ENCODE measurements around the gene RAMP2. TPM values are rescaled to one million over a fixed set of nuclear protein-coding genes. Genes with fewer than 3 reads are reported as not detected.

The RAMP2 gene
- total RNA-seq, 1 experiment from 2014 or later: 2.7 TPM

DNA sequence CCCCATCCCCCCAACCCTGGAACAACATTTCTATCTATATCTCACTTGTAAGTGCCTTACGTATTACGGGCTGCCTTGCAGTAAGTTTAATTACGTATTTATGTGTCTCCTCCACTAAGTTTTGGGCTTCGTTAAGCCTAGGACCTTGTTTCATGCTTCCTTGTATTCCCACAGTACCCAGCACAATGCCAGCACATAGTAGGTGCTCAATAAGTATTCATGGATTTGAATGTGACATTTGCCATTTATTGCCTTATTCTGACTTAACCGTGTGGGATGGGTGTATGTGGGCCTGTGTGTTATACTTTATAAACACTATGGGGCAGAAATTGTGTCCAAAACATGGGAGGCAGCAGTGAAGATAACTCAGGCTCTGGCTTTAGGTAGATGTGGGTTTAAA, 31.5 kb downstream of the RAMP2 start:
- DNase-seq (ENCODE audit: low read depth): no peak

DNA sequence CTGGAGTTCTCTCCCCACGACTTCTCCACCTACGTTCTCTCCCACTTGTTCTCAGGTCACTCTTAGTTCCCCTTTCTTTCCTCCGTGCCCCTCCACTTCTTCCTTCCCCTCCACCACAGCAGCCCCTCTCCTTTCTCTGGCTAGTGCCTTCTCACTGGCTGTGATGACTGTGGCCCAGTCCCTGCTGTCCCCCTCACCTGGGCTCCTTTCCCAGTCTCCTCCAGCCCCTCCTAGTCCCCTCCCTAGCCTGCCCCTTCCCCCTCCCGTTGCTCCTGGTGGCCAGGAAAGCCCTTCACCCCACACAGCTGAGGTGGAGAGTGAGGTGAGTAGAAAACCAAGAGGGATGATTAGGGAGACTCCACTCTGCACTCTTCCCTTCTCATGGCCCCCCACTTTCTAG, 34.0 kb downstream of the RAMP2 start:
- no peak for DNase-seq (ENCODE audit: low read depth)

DNA sequence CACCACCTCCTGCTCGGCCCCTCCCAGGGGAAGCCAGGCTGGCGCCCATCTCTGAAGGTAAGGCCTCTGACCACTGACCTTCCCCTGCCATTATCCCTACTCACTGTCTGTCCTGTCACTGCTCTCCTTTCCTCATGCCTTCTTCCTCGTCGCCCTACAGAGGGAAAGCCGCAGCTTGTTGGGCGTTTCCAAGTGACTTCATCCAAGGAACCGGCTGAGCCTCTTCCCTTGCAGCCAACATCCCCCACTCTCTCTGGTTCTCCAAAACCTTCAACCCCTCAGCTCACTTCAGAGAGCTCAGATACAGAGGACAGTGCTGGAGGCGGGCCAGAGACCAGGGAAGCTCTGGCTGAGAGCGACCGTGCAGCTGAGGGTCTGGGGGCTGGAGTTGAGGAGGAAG, 34.4 kb downstream of the RAMP2 start:
- no peak for DNase-seq (ENCODE audit: low read depth)

DNA sequence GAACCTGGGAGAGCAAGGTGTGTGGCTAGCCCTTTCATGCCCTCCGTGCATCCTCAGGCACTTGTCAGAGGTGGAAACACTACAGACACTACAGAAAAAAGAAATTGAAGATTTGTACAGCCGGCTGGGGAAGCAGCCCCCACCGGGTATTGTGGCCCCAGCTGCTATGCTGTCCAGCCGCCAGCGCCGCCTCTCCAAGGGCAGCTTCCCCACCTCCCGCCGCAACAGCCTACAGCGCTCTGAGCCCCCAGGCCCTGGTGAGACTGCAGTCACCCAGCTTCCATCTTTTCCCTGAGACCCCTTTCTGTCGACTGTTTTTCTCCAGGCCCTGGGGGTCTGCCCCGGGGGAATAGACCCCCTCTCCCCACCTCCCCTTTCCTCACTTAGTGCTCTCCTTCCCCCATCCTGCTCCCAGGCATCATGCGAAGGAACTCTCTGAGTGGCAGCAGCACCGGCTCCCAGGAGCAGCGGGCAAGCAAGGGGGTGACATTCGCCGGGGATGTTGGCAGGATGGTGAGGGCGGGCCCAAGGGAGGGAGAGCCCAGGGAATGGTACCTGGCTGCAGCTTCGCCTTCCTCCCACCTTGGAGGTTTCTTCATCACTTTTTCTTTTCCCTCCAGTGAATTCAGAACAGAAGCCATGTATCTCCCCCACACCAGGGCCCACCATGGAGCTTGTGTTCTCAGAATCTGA, 35.2 kb downstream of the RAMP2 start:
- DNase-seq (ENCODE audit: low read depth): no peak

DNA sequence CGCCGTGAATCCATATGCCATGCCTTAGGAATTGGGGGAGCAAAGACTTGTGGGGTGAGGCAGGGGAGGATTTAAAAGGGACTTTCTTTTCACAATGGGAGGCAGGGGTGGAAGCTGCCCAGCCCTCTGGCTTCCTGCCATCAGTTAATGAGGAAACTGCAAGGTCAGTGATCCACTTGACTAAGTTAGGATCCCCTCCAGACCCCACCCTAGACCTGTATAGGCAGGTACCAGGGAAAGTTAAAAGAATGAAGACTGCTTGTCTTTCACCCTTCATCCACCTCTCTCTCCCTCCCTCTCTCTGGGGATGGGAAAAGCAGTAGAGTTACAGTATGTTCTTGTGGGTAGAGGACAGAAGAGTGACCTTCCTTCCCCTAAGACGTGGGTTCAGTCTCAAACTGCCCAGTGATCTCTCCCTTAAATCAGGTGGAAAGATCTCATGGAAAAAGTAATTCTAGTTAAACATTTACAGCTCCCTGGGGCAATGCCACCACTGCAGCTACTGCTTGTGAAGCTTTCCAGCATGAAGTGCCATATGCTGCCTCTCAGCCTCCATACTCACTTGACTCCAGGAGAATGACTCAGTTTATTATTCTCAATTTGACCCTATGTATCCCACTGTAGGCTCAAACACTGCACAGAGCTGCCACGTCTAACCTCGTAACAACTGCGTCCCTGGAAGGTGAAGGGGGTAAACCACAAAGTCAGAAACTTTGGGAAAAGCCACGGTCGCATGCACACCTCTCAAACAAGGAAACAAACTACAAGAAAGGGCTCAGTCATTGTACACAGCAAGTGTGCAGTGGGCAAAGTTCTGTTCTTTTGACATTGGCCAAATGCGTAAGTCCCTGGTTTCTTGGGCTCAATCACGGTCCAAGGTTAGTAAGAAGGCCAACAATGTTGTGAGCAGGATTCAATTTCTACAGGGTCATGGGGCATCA, 36.3 kb downstream of the RAMP2 start:
- DNase-seq (ENCODE audit: low read depth): no peak

DNA sequence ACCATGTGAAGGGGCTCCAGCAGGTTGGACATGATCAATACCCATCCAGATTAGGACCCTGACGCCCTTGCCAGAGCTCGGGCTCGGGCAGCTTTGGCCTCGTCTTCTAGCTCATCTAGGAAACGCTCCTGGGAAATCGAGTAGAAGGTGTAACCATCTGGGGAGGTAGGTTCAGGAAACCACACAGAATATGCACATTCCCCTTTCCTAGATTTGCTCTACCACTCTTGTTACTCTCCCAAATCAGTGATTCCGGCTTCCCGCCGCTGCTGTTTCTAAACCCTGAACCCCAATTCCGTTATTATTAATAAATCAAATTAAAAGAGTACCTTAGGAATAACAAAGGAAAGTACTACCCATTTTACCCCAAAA, 37.0 kb downstream of the RAMP2 start:
- DNase-seq (ENCODE audit: low read depth): no peak

DNA sequence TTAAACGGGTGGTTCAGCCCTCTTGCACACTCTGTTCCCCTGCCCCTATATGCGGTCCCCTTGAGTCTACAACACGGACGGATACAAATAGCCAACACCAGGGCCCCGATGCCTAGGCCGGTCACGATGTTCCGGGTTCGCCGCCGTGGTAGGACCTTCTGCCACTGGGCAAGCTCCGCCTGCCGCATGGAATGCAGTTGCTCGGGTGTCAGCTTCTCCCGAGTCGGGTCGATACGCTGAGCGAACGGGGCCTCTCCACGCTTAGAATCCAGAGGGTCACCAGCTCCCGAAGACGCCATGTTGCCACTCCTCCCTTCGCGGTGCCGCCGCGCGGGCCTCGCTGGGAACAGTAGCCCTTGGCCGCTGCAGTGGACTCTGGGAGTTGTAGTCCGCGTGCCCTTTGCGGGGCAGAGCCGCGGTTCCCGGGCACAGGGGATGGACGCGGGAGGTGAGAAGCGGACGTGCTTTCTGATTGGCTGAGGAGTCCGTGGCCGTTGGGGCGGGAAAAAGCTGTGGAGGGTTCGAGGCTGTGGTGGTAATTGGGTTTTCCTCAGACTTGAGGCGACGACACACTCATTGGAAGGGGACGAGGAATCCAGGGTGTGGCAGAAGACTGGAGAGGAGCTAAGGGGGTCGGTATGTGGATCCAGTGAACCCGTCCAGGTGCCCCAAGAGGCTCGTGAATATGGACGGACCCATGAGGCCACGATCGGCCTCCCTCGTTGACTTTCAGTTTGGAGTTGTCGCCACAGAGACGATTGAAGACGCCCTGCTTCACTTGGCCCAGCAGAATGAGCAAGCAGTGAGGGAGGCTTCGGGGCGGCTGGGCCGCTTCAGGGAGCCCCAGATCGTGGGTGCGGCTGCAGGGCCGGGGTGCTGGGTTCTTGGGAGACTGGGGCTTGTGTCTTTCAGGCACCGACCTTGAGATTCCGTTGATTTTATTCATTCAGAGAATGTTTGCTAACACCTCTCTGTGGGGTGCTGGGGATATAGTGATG, 37.7 kb downstream of the RAMP2 start, which contains the start of the genes CNTD1 and COA3:
Gene CNTD1, plus strand, starts transcription at position 479 of the 998 bp plus-strand sequence. Its CDS starts 207 bp downstream, at position 686.
Gene COA3, minus strand, starts transcription at position 322 of the 998 bp plus-strand sequence. Its CDS starts 23 bp downstream, at position 299.
- DNase-seq (ENCODE audit: low read depth): peak; percentile 86

DNA sequence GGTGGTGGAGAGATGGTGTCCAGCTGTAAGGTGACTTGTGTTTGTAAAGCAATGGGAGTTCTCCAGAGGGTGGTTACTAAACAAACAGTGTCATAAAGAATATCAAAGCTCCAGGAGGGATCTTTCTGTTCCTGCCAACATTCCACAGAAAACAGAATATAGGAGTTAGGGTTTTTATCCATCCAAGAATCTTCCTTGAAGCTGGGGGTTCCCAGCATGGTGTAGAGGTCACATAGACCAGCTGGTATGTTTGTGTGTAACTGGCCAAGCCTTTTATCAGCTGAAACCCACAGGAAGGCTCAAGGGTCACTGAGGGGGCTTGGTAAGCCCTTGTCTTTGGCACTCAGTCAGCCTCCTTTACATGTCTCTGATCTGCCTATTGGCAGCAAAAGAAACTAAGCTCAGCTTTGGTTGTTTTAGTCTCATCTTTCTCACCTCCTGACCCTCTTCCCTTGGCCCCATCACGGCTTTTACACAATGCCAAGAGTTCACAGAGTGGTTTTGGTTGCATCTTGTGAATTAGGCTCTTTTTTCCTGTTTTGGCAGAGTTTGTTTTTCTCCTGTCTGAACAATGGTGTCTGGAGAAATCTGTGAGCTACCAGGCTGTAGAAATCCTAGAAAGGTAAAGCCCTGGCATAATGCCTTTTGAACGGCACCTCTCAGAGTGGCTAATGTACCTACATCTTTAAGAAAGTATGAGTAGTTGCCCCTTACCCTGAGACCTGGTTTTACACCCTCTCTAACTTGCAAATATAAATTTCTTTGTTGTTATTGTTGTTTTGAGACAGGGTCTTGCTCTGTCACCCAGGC, 42.3 kb downstream of the RAMP2 start:
- DNase-seq (ENCODE audit: low read depth): no peak

DNA sequence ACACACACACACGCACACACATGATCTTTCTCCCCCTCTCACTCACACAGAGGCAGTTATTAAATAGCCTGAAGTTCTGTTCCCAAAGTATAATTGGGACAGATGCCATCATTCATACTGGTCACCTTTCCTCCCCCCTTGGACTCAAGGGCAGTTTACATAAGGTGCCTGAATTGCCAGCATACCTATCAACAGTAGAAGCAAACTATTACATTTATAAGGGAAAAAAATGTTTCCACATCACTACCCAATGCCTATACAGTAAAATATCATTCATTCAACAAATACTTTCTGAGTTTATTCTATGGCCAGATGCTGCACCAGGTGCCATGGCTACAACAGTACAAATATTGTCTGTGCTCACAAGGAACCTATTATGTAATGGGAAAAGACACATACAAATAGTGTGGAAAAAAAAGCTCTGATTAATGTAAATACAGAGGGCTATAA, 43.9 kb downstream of the RAMP2 start:
- DNase-seq (ENCODE audit: low read depth): no peak

DNA sequence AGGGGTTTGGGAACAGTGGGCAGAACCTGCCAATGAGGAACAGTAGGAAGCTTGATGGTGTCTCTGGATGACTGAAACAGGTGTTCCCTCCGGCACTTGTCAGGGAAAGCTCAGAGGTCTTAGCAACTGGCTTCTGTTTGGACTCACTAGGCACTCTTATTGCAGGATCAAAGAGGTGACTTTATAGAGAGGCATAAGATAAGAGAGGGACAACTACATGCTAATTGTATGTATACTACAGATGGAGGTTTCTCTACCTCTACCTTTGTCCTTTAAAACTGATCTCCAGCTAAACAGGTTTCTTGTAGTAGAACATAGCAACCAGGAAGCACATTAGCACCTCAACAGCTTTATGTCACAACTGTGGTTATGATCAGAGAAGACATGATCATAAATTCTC, 45.2 kb downstream of the RAMP2 start:
- no peak for DNase-seq (ENCODE audit: low read depth)

DNA sequence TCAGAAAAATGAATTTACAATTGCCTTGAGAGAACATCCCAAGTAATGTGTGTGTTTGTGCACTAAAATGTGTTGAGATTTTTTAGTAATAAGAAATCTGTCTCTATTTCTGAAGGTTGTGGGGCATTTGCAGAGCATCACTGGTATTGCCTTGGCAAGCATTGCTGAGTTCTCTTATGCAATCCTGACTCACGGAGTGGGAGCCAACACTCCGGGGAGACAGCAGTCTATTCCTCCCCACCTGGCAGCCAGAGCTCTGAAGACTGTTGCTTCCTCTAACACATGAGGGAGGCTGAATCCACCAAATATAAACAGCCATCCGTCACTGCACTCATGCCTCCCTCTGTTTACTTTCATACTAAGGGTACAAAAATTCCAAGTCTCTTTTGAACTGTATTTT, 48.2 kb downstream of the RAMP2 start:
- no peak for DNase-seq (ENCODE audit: low read depth)

Other genes starting within 250 kb of the RAMP2 start
- gene NAGLU, start 225.0 kb upstream of the RAMP2 start, total RNA-seq (2014; rRNA removed; shearing (Covaris generic)): 10.5 and 14.2 TPM in 2 replicates
- under 0.01 and 0.09 TPM in 2 replicates for gene HSD17B1, start 208.3 kb upstream of the RAMP2 start, total RNA-seq (2014; rRNA removed; shearing (Covaris generic))
- gene COASY, start 199.1 kb upstream of the RAMP2 start, total RNA-seq (2014; rRNA removed; shearing (Covaris generic)): 18.6 and 19.6 TPM in 2 replicates
- 8.5 and 16.2 TPM in 2 replicates for gene MLX, start 194.1 kb upstream of the RAMP2 start, total RNA-seq (2014; rRNA removed; shearing (Covaris generic))
- 17.4 and 32.3 TPM in 2 replicates for gene PSMC3IP, start 183.5 kb upstream of the RAMP2 start, total RNA-seq (2014; rRNA removed; shearing (Covaris generic))
- gene RETREG3, start 151.9 kb upstream of the RAMP2 start, total RNA-seq (2014; rRNA removed; shearing (Covaris generic)): 16.3 and 22.1 TPM in 2 replicates
- gene TUBG1, start 151.5 kb upstream of the RAMP2 start, total RNA-seq (2014; rRNA removed; shearing (Covaris generic)): 36.9 and 54.3 TPM in 2 replicates
- 5.8 and 9.0 TPM in 2 replicates for gene TUBG2, start 101.9 kb upstream of the RAMP2 start, total RNA-seq (2014; rRNA removed; shearing (Covaris generic))
- gene PLEKHH3, start 84.2 kb upstream of the RAMP2 start, total RNA-seq (2014; rRNA removed; shearing (Covaris generic)): 2.5 and 8.9 TPM in 2 replicates
- gene CCR10, start 79.4 kb upstream of the RAMP2 start, total RNA-seq (2014; rRNA removed; shearing (Covaris generic)): 0.29 TPM in 1 of 2 replicates, not detected in the other
- 2.1 and 7.4 TPM in 2 replicates for gene CNTNAP1, start 78.7 kb upstream of the RAMP2 start, total RNA-seq (2014; rRNA removed; shearing (Covaris generic))
- 5.1 and 6.8 TPM in 2 replicates for gene EZH1, start 16.2 kb upstream of the RAMP2 start, total RNA-seq (2014; rRNA removed; shearing (Covaris generic))
- gene VPS25, start 12.2 kb downstream of the RAMP2 start, total RNA-seq (2014; rRNA removed; shearing (Covaris generic)): 60.7 and 69.9 TPM in 2 replicates
- gene WNK4, start 19.4 kb downstream of the RAMP2 start, total RNA-seq (2014; rRNA removed; shearing (Covaris generic)): 1.7 and 2.1 TPM in 2 replicates
- gene COA3, start 37.5 kb downstream of the RAMP2 start, total RNA-seq (2014; rRNA removed; shearing (Covaris generic)): 63.5 and 75.8 TPM in 2 replicates
- gene CNTD1, start 37.6 kb downstream of the RAMP2 start, total RNA-seq (2014; rRNA removed; shearing (Covaris generic)): 0.06 TPM in 1 of 2 replicates, not detected in the other
- 37.2 and 61.3 TPM in 2 replicates for gene BECN1, start 63.1 kb downstream of the RAMP2 start, total RNA-seq (2014; rRNA removed; shearing (Covaris generic))
- 118 and 159 TPM in 2 replicates for gene PSME3, start 72.2 kb downstream of the RAMP2 start, total RNA-seq (2014; rRNA removed; shearing (Covaris generic))
- 0.89 and 1.0 TPM in 2 replicates for gene AOC2, start 83.4 kb downstream of the RAMP2 start, total RNA-seq (2014; rRNA removed; shearing (Covaris generic))
- 0.06 and 0.11 TPM in 2 replicates for gene AOC3, start 90.0 kb downstream of the RAMP2 start, total RNA-seq (2014; rRNA removed; shearing (Covaris generic))
- not detected in 2 replicates for gene G6PC1, start 139.6 kb downstream of the RAMP2 start, total RNA-seq (2014; rRNA removed; shearing (Covaris generic))
- 21.1 and 25.7 TPM in 2 replicates for gene AARSD1, start 203.2 kb downstream of the RAMP2 start, total RNA-seq (2014; rRNA removed; shearing (Covaris generic))
- 0.06 and 0.23 TPM in 2 replicates for gene PTGES3L, start 218.9 kb downstream of the RAMP2 start, total RNA-seq (2014; rRNA removed; shearing (Covaris generic))
- 4.2 and 4.3 TPM in 2 replicates for gene RUNDC1, start 219.3 kb downstream of the RAMP2 start, total RNA-seq (2014; rRNA removed; shearing (Covaris generic))
- 1,016 and 1,106 TPM in 2 replicates for gene RPL27, start 237.2 kb downstream of the RAMP2 start, total RNA-seq (2014; rRNA removed; shearing (Covaris generic))
- 6.0 and 7.8 TPM in 2 replicates for gene IFI35, start 245.6 kb downstream of the RAMP2 start, total RNA-seq (2014; rRNA removed; shearing (Covaris generic))